Stimulated activated CD4-positive, alpha-beta T cell treated with anti-CD3 and anti-CD28 coated beads, Interleukin-4, amount 100 ng/mL, for 48 hours (primary cell): Measurements from ENCODE around the gene DCDC1.

ENCODE experiments used
- DNase-seq, 2 donors: peaks; one replicate each; pipeline ENCODE4 v3.0.0-alpha.2; 2020; ENCODE audit warnings: low read depth in 2 of 2

DCDC1 gene

GRCh38 chr11:30853439-30853838 lies 516.1 kb downstream of the DCDC1 start:
- no peak for DNase-seq

- no peak for DNase-seq
Measured at GRCh38 chr11:30852645-30853044, 516.9 kb downstream of the DCDC1 start.

GRCh38 chr11:30852091-30852490 lies 517.4 kb downstream of the DCDC1 start:
- DNase-seq = no peak

- no peak for DNase-seq
Measured at GRCh38 chr11:30837252-30837651, 532.3 kb downstream of the DCDC1 start.

DNA sequence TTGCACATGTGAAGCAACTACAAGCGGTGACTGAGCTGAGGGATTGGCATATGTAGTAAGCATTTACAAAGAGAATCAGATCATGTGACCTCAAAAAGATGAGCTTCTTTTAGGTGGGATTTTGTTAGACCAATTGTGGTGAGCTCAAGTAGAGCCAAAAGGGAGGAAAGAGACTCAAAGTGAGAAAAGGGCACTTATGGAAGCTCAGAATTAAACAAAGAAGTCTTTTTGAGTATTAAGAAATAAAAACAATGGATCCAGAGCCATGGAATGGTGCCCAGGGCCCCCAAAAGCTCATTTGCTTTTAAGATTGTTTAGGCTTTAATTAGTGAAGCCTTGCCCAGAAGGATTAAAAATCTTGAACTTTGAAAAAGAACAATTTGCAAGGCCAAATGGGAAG lies 536.7 kb downstream of the DCDC1 start:
- no peak for DNase-seq

GRCh38 chr11:30830681-30831080 lies 538.9 kb downstream of the DCDC1 start:
- DNase-seq = no peak

DNA sequence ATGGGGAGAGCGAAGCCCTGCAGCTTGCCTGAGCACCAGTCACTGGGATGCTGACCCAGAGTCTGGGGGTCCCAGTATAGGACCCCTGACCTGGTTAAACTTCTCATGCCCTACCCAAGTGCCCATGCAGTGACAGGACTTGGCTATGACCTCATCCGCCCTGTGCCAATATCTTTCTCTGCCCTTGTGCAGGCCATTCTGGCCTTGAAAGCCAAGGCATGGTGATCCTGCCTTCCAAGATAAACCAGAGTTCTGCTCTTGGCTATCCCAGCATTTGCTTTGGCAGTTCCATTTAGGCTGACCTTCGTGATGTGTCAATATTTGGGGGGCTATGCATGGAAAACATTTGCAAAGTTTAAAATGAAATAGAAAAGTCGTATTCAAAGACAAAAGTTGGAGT lies 542.6 kb downstream of the DCDC1 start:
- no peak for DNase-seq

DNA sequence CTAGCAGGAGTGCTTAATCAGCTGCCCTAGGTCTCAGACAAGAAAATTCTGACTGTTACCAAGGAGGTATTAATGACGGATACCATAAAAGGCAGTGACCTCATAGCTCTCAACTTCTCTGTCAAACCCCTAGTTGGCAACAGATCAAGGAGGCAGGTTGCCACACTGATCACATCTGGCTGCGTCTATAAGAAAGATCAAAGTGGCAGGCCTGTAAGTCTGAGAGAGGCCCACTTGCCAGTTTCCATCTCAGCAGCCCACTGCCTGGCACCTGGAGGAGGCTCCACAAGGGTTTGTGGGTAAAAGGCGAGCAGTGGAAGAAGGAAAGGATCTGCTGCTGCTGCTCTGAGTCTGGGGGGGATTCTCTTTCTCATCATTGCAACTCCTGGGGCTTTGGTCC lies 543.8 kb downstream of the DCDC1 start:
- DNase-seq = no peak

DNA sequence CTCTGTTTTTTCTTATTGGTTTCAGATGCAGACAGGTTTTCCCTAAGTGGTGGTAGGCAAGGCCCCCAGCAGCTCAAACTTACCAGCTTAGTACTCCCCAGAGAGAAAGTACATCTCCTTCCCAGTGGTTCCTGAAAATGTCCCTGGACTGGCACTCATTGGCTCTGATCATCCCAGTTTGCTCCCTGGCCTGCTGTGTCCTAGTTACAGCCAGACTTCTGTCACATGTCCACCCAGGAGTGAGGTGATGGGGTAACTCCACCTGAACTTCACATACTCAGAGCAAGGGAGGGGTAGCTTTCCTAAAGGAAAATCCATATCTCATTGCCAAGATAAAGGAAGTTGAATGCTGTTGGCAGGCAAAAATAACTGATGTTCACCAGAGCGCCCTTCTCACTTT lies 546.4 kb downstream of the DCDC1 start:
- no peak for DNase-seq

- DNase-seq = no peak
Measured at GRCh38 chr11:30821438-30821965, 548.0 kb downstream of the DCDC1 start.

- no peak for DNase-seq
Measured at GRCh38 chr11:30818721-30819120, 550.8 kb downstream of the DCDC1 start.

DNA sequence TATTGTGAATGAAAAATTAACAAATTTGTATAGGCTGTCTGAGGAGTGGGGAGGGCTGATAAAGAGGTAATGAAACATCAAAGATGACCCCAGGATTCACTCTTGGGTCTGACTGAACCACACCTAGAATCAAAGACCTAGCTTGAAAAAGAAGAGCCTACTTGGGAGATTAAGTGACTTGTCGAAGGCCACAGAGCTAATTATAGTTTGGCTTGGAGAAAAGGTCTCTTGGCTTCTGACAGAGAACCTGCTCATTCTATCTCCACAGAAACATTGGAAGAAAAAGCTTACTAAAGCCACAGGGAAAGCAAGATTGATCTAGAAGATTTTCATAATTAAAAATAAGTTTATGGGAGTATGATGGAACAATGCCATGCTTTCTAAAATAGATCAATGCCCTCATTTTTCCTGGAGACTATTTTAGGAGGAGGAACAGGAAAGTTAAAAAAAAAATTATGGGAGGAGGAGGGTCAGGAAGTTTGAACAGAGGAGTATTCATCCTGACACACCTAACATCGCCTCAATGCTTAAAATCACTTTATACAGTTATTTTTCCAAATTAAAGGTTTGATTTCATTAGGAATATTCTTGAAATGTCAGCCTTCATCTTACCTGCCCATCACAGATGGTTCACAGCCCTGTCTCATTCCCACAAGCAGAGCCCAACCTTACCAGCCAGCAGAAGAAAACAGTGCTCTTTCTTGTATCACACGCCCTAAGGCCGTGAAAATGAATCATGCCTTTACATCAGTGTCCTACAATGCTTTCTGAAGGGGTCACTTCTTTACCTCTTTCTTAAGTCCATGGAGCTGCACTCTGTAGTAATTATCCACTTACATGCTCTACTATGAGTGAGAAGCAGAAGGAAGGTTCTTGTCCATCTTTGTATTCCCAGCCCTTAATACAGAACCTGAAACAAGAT lies 552.3 kb downstream of the DCDC1 start:
- DNase-seq = no peak

DNA sequence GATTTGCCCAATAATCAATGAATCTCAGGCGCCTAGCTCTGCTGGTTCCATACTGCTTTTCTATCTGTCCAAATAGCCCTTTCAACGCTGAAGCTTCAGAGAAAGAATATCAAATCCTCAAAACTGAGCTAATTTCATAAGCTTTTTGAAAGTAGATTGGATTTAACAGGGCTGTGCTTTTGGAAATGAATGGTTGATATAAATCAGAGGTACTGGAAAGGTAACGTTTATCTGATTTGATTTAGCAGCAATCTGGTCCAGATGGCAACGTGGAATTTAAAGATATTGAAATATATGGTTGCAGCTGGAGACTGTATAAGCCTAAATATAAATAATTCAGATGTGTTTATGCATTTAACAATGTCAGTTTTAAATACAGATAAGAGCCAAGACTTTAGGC lies 553.9 kb downstream of the DCDC1 start:
- DNase-seq = no peak

DNA sequence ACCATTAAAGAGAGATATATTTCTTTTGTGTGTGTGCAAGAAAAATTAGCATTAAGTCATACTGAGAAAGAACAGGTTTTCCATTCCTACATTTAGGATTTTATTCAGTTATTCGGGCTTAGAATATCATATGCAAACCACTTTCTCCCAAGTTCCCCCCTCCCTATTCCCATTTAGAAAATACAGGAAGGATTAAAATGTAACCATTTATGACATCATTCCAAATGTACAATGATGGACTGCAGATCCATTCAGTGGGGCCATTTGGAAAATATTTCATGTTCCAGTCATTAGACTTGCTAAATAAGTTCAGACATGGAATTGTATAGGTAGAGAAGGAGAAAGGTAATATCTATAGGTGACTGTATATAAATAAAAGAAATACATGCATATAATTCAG lies 554.8 kb downstream of the DCDC1 start:
- no peak for DNase-seq
